ENCODE results near the gene KCNT1. TPM values are rescaled to one million over a fixed set of nuclear protein-coding genes. Genes with fewer than 3 reads are reported as not detected.

The KCNT1 gene
- total RNA-seq, 6 experiments from 2014 or later, result not detected

DNA sequence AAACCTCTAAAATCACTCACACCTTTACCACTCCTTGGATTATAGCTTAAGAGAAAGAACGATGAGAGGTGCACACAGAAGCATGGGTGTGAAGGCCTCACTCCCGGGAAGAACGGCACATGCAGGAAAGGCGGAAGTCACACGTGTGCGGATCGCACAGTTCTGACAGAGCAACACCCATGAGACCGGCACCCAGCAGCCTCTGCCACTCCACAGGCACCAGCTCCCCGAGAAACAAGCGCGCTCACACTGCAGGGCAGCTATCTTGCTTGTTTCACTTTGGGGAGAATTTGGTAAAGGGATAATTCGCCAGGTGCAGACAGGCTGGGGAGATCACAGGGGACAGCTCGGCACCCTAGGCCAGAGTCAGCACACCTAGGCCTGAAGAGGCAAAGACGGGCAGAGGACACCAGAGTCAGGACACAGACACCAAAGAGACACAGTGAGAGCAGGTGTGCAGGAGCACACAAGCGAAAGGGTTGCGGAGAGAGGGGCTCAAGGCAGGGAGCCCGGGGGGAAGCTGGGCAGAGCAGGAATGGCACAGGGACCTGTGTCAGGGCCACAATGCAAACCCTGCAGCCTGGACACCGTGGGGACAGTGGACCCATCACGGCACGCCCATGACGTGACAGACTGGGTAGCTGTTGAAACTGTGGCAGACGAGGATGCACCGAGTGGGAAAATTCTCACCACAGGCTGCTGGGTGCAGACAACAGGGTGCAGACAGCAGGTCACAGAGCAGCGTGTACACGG, 123.6 kb downstream of the KCNT1 start:
- Mint-ChIP-seq H3K36me3 (ENCODE audit: low read depth) (peaks cover 51% of the 10 kb centered on the region), H3K4me3 (no peak overlapping the region), H3K4me1 (ENCODE audit: low read depth) (no peaks in the 10 kb centered on the region), H3K9me3 (peaks cover 11% of the 10 kb centered on the region; the same call in 1 of the 2 replicates), H3K27ac (no peak overlapping the region), H3K27me3 (ENCODE audit: insufficient read depth) (peaks cover 2% of the 10 kb centered on the region)
- TF ChIP-seq, protein P1, sequence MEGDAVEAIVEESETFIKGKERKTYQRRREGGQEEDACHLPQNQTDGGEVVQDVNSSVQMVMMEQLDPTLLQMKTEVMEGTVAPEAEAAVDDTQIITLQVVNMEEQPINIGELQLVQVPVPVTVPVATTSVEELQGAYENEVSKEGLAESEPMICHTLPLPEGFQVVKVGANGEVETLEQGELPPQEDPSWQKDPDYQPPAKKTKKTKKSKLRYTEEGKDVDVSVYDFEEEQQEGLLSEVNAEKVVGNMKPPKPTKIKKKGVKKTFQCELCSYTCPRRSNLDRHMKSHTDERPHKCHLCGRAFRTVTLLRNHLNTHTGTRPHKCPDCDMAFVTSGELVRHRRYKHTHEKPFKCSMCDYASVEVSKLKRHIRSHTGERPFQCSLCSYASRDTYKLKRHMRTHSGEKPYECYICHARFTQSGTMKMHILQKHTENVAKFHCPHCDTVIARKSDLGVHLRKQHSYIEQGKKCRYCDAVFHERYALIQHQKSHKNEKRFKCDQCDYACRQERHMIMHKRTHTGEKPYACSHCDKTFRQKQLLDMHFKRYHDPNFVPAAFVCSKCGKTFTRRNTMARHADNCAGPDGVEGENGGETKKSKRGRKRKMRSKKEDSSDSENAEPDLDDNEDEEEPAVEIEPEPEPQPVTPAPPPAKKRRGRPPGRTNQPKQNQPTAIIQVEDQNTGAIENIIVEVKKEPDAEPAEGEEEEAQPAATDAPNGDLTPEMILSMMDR (IDR thresholded peaks at IDR 0.05), result no peak
- DNase-seq, result no peak

DNA sequence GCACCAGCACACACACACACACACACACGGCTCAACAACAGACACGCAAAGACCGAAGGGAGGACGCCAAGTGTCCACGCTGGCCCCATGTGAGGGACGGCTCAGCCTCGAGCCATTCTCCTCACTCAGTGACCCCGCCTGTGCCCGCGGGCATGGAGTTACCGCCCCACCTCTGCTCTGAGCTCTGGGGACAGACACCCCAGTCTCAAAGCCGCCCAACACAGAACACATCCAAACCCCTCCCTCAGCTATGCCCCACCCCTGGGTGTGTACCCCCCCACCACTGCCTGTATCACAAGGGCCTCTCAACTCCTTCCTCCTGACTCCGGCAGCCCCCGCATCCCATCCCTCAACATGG, 124.2 kb downstream of the KCNT1 start:
- H3K27ac Mint-ChIP-seq, result no peak overlapping the region
- peaks cover 2% of the 10 kb centered on the region for H3K27me3 Mint-ChIP-seq (ENCODE audit: insufficient read depth)
- H3K4me3 Mint-ChIP-seq, result no peak overlapping the region
- H3K4me1 Mint-ChIP-seq (ENCODE audit: low read depth), result no peaks in the 10 kb centered on the region
- H3K36me3 Mint-ChIP-seq (ENCODE audit: low read depth), result peaks cover 52% of the 10 kb centered on the region
- peaks cover 11% of the 10 kb centered on the region; the same call in 1 of the 2 replicates for H3K9me3 Mint-ChIP-seq
- TF ChIP-seq, protein P1 (IDR thresholded peaks at IDR 0.05), result no peak
- no peak for DNase-seq

DNA sequence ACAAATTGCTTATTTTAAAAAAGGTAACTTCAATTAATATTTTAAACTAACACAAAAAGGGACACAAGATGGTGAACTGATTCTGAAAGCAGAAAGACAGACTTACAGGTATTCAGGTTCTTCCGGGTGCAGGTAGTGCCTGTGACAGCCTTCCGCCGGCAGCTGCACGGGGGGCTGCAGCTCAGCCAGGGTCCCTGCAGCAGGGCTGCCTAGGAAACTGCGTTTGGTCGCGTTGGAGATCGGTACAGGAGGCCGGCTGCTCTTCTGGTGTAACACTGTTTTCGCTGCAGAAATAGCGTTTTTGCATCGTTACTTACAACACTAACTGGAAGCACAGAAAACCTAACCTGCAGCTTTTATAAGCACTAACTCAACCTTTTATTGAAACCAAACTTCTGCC, 125.3 kb downstream of the KCNT1 start:
- no peak overlapping the region for H3K27ac Mint-ChIP-seq
- peaks cover 11% of the 10 kb centered on the region; the same call in 1 of the 2 replicates for H3K9me3 Mint-ChIP-seq
- TF ChIP-seq, protein P1 (IDR thresholded peaks at IDR 0.05), result no peak
- no peak overlapping the region for H3K4me3 Mint-ChIP-seq
- H3K4me1 Mint-ChIP-seq (ENCODE audit: low read depth), result no peaks in the 10 kb centered on the region
- peaks cover 2% of the 10 kb centered on the region for H3K27me3 Mint-ChIP-seq (ENCODE audit: insufficient read depth)
- no peak for DNase-seq
- peaks cover 46% of the 10 kb centered on the region for H3K36me3 Mint-ChIP-seq (ENCODE audit: low read depth)

DNA sequence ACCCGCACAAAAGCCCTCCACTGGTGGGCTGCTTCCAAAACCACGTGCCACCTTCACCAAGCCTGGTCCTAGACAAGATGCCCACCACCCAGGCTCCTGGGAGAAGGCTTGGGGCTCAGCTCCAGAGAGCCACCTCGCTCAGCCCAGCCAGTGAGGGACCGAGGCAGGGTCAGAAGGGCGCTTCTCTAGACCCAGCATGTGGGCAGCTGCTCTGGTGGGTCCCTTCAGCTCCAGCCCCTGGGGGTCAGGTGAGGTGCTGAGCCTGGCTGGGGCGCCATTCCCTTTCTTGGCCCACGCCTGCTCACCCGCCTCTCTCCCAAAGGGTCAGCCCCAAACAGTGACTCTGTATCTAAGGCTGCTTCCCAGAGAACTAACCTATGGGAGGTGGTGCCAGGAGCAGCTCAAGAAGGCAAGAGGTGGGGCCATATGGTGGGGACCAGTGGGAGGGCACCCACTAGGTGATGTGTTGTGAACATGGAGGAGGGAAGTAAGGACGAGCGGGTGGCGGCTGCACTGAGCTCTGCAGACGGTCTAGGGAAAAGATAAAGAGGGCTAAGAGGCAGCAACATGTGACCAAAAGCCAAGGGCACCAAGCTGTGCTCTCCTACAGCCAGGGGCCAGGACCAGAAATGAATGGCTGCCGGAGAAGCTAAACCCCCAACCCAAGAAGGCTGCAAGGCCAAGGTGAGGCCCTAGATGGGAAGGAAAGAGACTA, 126.0 kb downstream of the KCNT1 start:
- no peak overlapping the region for H3K4me3 Mint-ChIP-seq
- H3K9me3 Mint-ChIP-seq, result peaks cover 11% of the 10 kb centered on the region; the same call in 1 of the 2 replicates
- DNase-seq, result no peak
- TF ChIP-seq, protein P1 (IDR thresholded peaks at IDR 0.05), result no peak
- H3K36me3 Mint-ChIP-seq (ENCODE audit: low read depth), result peaks cover 39% of the 10 kb centered on the region
- peaks cover 2% of the 10 kb centered on the region for H3K27me3 Mint-ChIP-seq (ENCODE audit: insufficient read depth)
- H3K27ac Mint-ChIP-seq, result no peak overlapping the region
- H3K4me1 Mint-ChIP-seq (ENCODE audit: low read depth), result no peaks in the 10 kb centered on the region

DNA sequence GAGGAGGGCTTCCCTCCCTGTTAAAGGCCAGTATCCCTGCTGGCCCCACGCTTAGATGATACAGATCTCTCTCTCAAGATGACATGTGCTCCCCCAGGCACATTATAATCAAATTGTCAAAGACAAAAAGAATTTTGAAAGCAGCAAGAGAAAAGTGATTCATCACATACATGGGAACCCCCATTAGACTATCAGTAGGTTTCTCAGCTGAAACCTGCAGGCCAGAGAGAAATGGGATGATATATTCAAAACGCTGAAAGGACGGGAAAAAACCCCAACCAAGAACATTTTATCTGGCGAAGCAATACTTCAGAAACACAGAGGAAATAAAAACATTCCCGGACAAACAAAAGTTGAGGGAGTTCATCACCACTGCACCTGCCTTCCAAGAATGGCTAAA, 126.7 kb downstream of the KCNT1 start:
- TF ChIP-seq, protein P1 (IDR thresholded peaks at IDR 0.05), result no peak

More for the DNA sequence above, 126.7 kb downstream of the KCNT1 start:
- H3K27me3 Mint-ChIP-seq (ENCODE audit: insufficient read depth), result peaks cover 2% of the 10 kb centered on the region
- peaks cover 11% of the 10 kb centered on the region; the same call in 1 of the 2 replicates for H3K9me3 Mint-ChIP-seq
- H3K4me3 Mint-ChIP-seq, result no peak overlapping the region
- peaks cover 33% of the 10 kb centered on the region for H3K36me3 Mint-ChIP-seq (ENCODE audit: low read depth)
- DNase-seq, result no peak
- no peak overlapping the region for H3K27ac Mint-ChIP-seq
- no peaks in the 10 kb centered on the region for H3K4me1 Mint-ChIP-seq (ENCODE audit: low read depth)
